K562 (cell line): ENCODE measurements around the gene COL1A1. TPM values are rescaled to one million over a fixed set of nuclear protein-coding genes. Genes with fewer than 3 reads are reported as not detected.

ENCODE experiments used
- CTBP1 ChIP-seq: fragments of 450-650 bp; IDR thresholded peaks from 2 replicates; pipeline ENCODE4 v1.6.1; 2016; ENCODE audit warnings: borderline replicate concordance
- FOXJ2 ChIP-seq: fragments of 200-800 bp; sonication (Bioruptor generic); IDR thresholded peaks from 2 replicates; pipeline ENCODE4 v1.6.1; 2016; ENCODE audit warnings: missing genetic modification characterization, missing compliant biosample characterization
- GABPB1 ChIP-seq: sonication (generic); formaldehyde crosslinking; IDR thresholded peaks from 2 replicates; pipeline ENCODE4 v1.8.0; 2022; ENCODE audit warnings: mild to moderate bottlenecking, missing genetic modification reagents
- GATAD2B ChIP-seq: fragments of 450-650 bp; IDR thresholded peaks from 2 replicates; pipeline ENCODE4 v1.6.1; 2017; ENCODE audit warnings: mild to moderate bottlenecking, borderline replicate concordance
- HNRNPLL ChIP-seq: fragments of 200-400 bp; formaldehyde crosslinking; IDR thresholded peaks from 2 replicates; pipeline ENCODE4 v1.6.1; 2017; ENCODE audit warnings: low read length, low read depth, mild to moderate bottlenecking; ENCODE audit not compliant: poor library complexity, severe bottlenecking
- KDM4B ChIP-seq, 2 experiments: fragments of 450-650 bp in 1 of 2; sonication (generic) in 1 of 2; IDR thresholded peaks; 2 replicates each; pipeline ENCODE4 v1.6.1; 2016 to 2017; ENCODE audit warnings: borderline replicate concordance in 2 of 2, antibody characterized with exemption in 1 of 2, low read depth in 1 of 2, mild to moderate bottlenecking in 1 of 2
- NFIC ChIP-seq: fragments of 450-650 bp; IDR thresholded peaks from 2 replicates; pipeline ENCODE4 v1.6.1; 2017; ENCODE audit warnings: mild to moderate bottlenecking, inconsistent platforms
- NR2F6 ChIP-seq: fragments of 450-650 bp; formaldehyde crosslinking; IDR thresholded peaks from 2 replicates; pipeline ENCODE4 v1.4.0; 2020; ENCODE audit warnings: mild to moderate bottlenecking
- PHB2 ChIP-seq: fragments of 450-650 bp; IDR thresholded peaks from 2 replicates; pipeline ENCODE4 v1.6.1; 2017; ENCODE audit warnings: low read depth
- PHF8 ChIP-seq: fragments of 200-600 bp; sonication (generic); IDR thresholded peaks from 2 replicates; pipeline ENCODE4 v1.6.1; 2012; ENCODE audit warnings: mixed run types, mild to moderate bottlenecking, inconsistent platforms, low read length, moderate library complexity, borderline replicate concordance
- PTBP1 ChIP-seq: fragments of 200-400 bp; formaldehyde crosslinking; IDR thresholded peaks from 2 replicates; pipeline ENCODE4 v1.6.1; 2017; ENCODE audit warnings: low read depth, low read length
- TFAM ChIP-seq: fragments of 250-450 bp; sonication (Bioruptor Pico); conservative IDR thresholded peaks from 2 replicates; pipeline ENCODE4 v1.5.0; 2021; ENCODE audit warnings: mild to moderate bottlenecking, moderate library complexity
- TRIM24 ChIP-seq, 2 experiments: fragments of 450-650 bp; IDR thresholded peaks; 2 replicates each; pipeline ENCODE4 v1.6.1; 2016
- YY1 ChIP-seq, 3 experiments: IDR thresholded peaks; 2 replicates each; pipeline ENCODE4 v1.6.1; 2011; ENCODE audit warnings: low read length in 2 of 3, mild to moderate bottlenecking in 2 of 3, moderate library complexity in 2 of 3, borderline replicate concordance in 1 of 3, control low read depth in 1 of 3, low read depth in 1 of 3; ENCODE audit not compliant: insufficient read depth in 3 of 3, insufficient replicate concordance in 2 of 3, control insufficient read depth in 1 of 3, insufficient read length in 1 of 3; ENCODE audit errors: extremely low read depth in 1 of 3
- ZNF384 ChIP-seq: IDR thresholded peaks from 2 replicates; pipeline ENCODE4 v1.6.1; 2012; ENCODE audit warnings: low read depth, low read length, improper control_type of control experiment
- ZNF589 ChIP-seq: fragments of 200-800 bp; sonication (Bioruptor generic); IDR thresholded peaks from 2 replicates; pipeline ENCODE4 v1.6.1; 2016; ENCODE audit warnings: low read depth, missing genetic modification characterization, missing compliant biosample characterization
- polyA plus RNA-seq, 8 experiments: library from polyadenylated mRNA; depleted of rRNA in 4 of 8; stranded (reverse) in 5 of 8; unstranded in 3 of 8; fragments of >200 nt; fragmentation: Nextera tagmentation in 2 of 8; fragmentation: Illumina TruSeq in 1 of 8; extraction: Ambion mirVana in 2 of 8; extraction: Trizol in 1 of 8; gene quantifications; 2 replicates each; pipeline versions ENCODE4 v1.2.1 to v1.2.3, GENCODE V29; 2011 to 2014; ENCODE audit warnings: inconsistent platforms in 1 of 8, missing spikeins in 1 of 8
- total RNA-seq, 7 experiments: library from RNA; depleted of rRNA in 6 of 7; stranded (reverse); fragments of >200 nt in 6 of 7; fragmentation: Illumina TruSeq in 2 of 7; extraction: Trizol in 2 of 7; gene quantifications; 2 replicates each; pipeline versions ENCODE4 v1.2.1 to v1.2.3, GENCODE V29; 2011 to 2021; ENCODE audit warnings: low replicate concordance in 1 of 7
- TF ChIP-seq, protein P1 (sequence below), 2 experiments: IDR thresholded peaks; 2 replicates each; pipeline ENCODE4 v1.6.1; 2012; ENCODE audit warnings: improper control_type of control experiment in 2 of 2, low read depth in 2 of 2, low read length in 2 of 2, borderline replicate concordance in 1 of 2
- TF ChIP-seq, protein P2 (sequence below): sonication (generic); formaldehyde crosslinking; IDR thresholded peaks from 2 replicates; pipeline ENCODE4 v1.8.0; 2022; ENCODE audit warnings: mild to moderate bottlenecking, missing genetic modification reagents
- TF ChIP-seq, protein P3 (sequence below): fragments of 450-650 bp; IDR thresholded peaks from 2 replicates; pipeline ENCODE4 v1.6.1; 2014; ENCODE audit warnings: low read depth, mild to moderate bottlenecking, moderate library complexity, borderline replicate concordance

The COL1A1 gene
- total and polyA plus RNA-seq, 9 of the 15 experiments (the other 6 are each of a cell fraction or from before 2014, with no cell fraction given): 0.04 to 3.4 (median 0.18) TPM

DNA sequence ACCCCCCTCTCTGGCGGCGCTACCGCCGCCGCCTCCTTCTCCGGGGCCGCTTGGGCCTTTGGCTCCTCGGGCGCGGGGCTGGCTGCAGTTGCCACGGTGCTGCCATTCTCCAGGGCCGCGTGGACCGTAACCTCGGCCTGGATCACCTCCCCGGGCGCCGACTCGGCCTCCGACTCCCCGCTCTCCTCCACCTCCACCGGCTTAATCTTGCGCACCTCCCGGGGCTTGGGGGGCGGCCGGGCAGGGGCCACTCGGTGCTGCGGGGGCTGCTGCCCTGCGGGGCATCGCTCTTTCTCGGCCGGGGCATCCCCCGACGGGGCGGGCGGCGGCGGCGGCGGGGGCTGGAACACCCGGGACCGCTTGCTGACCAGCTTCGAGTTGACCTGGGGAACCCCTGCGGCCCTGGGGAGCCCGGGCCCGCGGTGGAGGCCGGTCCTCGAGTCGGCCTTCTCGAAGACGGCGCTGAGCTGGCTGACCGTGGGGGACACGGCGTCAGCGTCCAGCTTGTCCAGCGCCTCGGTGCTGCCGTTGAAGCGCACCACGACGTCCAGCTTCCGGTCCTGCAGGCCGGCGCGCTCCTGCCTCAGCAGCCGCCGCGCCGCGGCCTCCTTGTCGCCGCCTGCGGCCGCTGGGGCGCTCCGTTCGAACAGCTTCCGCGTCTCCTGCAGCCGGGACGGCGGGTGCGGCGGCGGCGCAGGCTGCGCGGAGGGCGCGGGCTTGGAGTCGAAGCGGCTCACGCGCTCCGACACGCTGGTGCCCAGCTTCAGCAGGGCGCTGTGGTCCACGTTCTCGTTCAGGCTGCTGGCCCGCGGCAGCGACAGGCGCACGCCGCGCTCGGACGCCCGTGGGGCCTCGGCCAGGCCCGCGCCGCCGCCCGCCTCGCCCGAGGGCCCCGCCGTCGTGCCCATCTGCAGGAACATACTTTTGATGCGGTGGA lies 51.7 kb downstream of the COL1A1 start (continued):
- TF ChIP-seq TRIM24 (IDR thresholded peaks at IDR 0.05) (0 out of 4 replicates have a peak, but pooled peaks of 1 of the 2 experiments have one; percentile 45), CTBP1 (peak; percentile 99), NR2F6 (CRISPR knock-in tag) (no peak), GATAD2B (peak; percentile 72), ZNF384 (no peak), KDM4B (IDR thresholded peaks at IDR 0.05; ENCODE audit: borderline replicate concordance in 2 of 2, low read depth in 1 of 2) (no peak), YY1 (IDR thresholded peaks at IDR 0.05; ENCODE audit: borderline replicate concordance in 1 of 3, control insufficient read depth in 1 of 3, extremely low read depth in 1 of 3, insufficient read depth in 3 of 3, insufficient read length in 1 of 3, insufficient replicate concordance in 2 of 3, low read depth in 1 of 3, low read length in 2 of 3) (peak in 1 of 3 experiments; percentile 30), PHB2 (no peak), TFAM (no peak), NFIC (peak; percentile 67), FOXJ2 (tag) (no peak), ZNF589 (CRISPR knock-in tag) (0 out of 2 replicates have a peak, but pooled peaks have one; percentile 11), PTBP1 (no peak), HNRNPLL (peak; percentile 97), PHF8 (peak; percentile 47; the same call in 1 of the 2 replicates), GABPB1 (CRISPR knock-in tag) (peak; percentile 62)
- TF ChIP-seq, protein P1, sequence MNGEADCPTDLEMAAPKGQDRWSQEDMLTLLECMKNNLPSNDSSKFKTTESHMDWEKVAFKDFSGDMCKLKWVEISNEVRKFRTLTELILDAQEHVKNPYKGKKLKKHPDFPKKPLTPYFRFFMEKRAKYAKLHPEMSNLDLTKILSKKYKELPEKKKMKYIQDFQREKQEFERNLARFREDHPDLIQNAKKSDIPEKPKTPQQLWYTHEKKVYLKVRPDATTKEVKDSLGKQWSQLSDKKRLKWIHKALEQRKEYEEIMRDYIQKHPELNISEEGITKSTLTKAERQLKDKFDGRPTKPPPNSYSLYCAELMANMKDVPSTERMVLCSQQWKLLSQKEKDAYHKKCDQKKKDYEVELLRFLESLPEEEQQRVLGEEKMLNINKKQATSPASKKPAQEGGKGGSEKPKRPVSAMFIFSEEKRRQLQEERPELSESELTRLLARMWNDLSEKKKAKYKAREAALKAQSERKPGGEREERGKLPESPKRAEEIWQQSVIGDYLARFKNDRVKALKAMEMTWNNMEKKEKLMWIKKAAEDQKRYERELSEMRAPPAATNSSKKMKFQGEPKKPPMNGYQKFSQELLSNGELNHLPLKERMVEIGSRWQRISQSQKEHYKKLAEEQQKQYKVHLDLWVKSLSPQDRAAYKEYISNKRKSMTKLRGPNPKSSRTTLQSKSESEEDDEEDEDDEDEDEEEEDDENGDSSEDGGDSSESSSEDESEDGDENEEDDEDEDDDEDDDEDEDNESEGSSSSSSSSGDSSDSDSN (IDR thresholded peaks at IDR 0.05; ENCODE audit: borderline replicate concordance in 1 of 2, low read depth in 2 of 2, low read length in 2 of 2): peak; percentile 99
- TF ChIP-seq, protein P2, sequence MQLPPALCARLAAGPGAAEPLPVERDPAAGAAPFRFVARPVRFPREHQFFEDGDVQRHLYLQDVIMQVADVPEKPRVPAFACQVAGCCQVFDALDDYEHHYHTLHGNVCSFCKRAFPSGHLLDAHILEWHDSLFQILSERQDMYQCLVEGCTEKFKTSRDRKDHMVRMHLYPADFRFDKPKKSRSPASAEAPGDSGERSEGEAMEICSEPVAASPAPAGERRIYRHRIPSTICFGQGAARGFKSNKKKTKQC: peak; percentile 14; the same call in 1 of the 2 replicates
- TF ChIP-seq, protein P3, sequence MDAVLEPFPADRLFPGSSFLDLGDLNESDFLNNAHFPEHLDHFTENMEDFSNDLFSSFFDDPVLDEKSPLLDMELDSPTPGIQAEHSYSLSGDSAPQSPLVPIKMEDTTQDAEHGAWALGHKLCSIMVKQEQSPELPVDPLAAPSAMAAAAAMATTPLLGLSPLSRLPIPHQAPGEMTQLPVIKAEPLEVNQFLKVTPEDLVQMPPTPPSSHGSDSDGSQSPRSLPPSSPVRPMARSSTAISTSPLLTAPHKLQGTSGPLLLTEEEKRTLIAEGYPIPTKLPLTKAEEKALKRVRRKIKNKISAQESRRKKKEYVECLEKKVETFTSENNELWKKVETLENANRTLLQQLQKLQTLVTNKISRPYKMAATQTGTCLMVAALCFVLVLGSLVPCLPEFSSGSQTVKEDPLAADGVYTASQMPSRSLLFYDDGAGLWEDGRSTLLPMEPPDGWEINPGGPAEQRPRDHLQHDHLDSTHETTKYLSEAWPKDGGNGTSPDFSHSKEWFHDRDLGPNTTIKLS: peak; percentile 29; the same call in 1 of the 2 replicates
